ENCODE data around the gene MTG2. TPM values are rescaled to one million over a fixed set of nuclear protein-coding genes. Genes with fewer than 3 reads are reported as not detected.

MTG2 gene
- total and polyA plus RNA-seq, 2 of the 4 experiments (the other 2 are of a cell fraction), result 11.5 to 25.2 TPM

- H4K8ac ChIP-seq (ENCODE audit: low read depth in 2 of 2, low read length in 2 of 2), result no peak overlapping the region
- WGBS, 2 experiments (ENCODE audit: extremely low coverage in 2 of 2, insufficient read length in 1 of 2), result 96% methylated on average over 10 of the region's 20 CpGs; no CpG with 5 or more reads in 1 of the 2 experiments
- dilution Hi-C loops (cut with HindIII; ENCODE audit: low sequenced_read_pairs, unreplicated experiment), result no loop called here
- H2AK5ac ChIP-seq (ENCODE audit: low read depth, low read length), result 0 out of 2 replicates have a peak overlapping the region, but pooled peaks have one; percentile 15
- no peak overlapping the region for H2AFZ ChIP-seq (replicated peaks; ENCODE audit: low read length, poor library complexity)
- H4K5ac ChIP-seq (ENCODE audit: low read depth, low read length), result no peak overlapping the region
- H3K9me3 ChIP-seq (ENCODE audit: control insufficient read depth, insufficient read depth, low read length), result no peaks in the 10 kb centered on the region
- H3K4ac ChIP-seq (ENCODE audit: low read depth, low read length), result no peak overlapping the region; the same call in 1 of the 2 replicates
- H2BK15ac ChIP-seq (ENCODE audit: low read depth, low read length), result no peak overlapping the region
- in situ Hi-C loops (cut with MboI; ENCODE audit: low sequenced_read_pairs), result no loop called here
- no peak overlapping the region for H2BK20ac ChIP-seq (ENCODE audit: low read depth, low read length)
- H3K9me1 ChIP-seq (ENCODE audit: insufficient read depth, low read length), result peaks cover 43% of the 10 kb centered on the region
- peaks cover 87% of the 10 kb centered on the region for H4K20me1 ChIP-seq (ENCODE audit: insufficient read depth, low read length)
- no peak overlapping the region for H2BK5ac ChIP-seq (ENCODE audit: low read depth, low read length, poor library complexity, severe bottlenecking)
- H3K4me3 ChIP-seq (ENCODE audit: insufficient read depth, low read depth, low read length), result no peak overlapping the region
- intact Hi-C loops (cut with micrococcal nuclease), result no loop called here
- H3K79me1 ChIP-seq (ENCODE audit: low read depth in 1 of 2, low read length in 2 of 2), result peaks cover 22 to 92% of the 10 kb centered on the region in 2 experiments
- no peak overlapping the region for H4K91ac ChIP-seq (ENCODE audit: insufficient read depth, low read depth, low read length)
- H3K27ac ChIP-seq (ENCODE audit: insufficient read depth, low read length), result no peak overlapping the region
- CTCF ChIA-PET, result no interaction called here
- H3K9ac ChIP-seq (ENCODE audit: low read depth, low read length), result no peak overlapping the region
- H3K14ac ChIP-seq (replicated peaks; ENCODE audit: low read depth, low read length), result no peak overlapping the region
- peaks cover 11% of the 10 kb centered on the region for H3K4me1 ChIP-seq (ENCODE audit: control insufficient read depth, insufficient read depth, low read length)
- no TSS peak for BruUV-seq (replicated peaks)
- H3K18ac ChIP-seq (ENCODE audit: low read depth, low read length), result no peak overlapping the region
- ATAC-seq (ENCODE audit: low read depth) (no peak), DNase-seq (no peak)
- H3K36me3 ChIP-seq (ENCODE audit: control insufficient read depth, insufficient read depth, low read length), result peaks cover 15% of the 10 kb centered on the region
- POLR2A ChIA-PET (ENCODE audit: unreplicated experiment), result no interaction called here
- TF ChIP-seq ELK1 (IDR thresholded peaks at IDR 0.05; ENCODE audit: borderline replicate concordance, low read depth, low read length) (no peak), BHLHE40 (IDR thresholded peaks at IDR 0.05; ENCODE audit: low read depth, low read length) (no peak), RAD21 (IDR thresholded peaks at IDR 0.05; ENCODE audit: low read length) (no peak), POLR2A (IDR thresholded peaks at IDR 0.05; ENCODE audit: low read depth, low read length) (no peak), FOS (IDR thresholded peaks at IDR 0.05; ENCODE audit: low read depth, low read length) (no peak), NFE2L2 (IDR thresholded peaks at IDR 0.05; ENCODE audit: low read depth, low read length) (no peak), CHD1 (IDR thresholded peaks at IDR 0.05; ENCODE audit: low read depth, low read length) (no peak), USF2 (IDR thresholded peaks at IDR 0.05; ENCODE audit: low read depth, low read length) (no peak), MAZ (IDR thresholded peaks at IDR 0.05; ENCODE audit: borderline replicate concordance, low read depth, low read length) (no peak), CTCF (conservative IDR thresholded peaks at IDR 0.05; ENCODE audit: low read depth, low read length) (no peak), RCOR1 (IDR thresholded peaks at IDR 0.05; ENCODE audit: insufficient replicate concordance, low read length) (no peak), MXI1 (IDR thresholded peaks at IDR 0.05; ENCODE audit: borderline replicate concordance, low read depth, low read length) (no peak), CEBPB (IDR thresholded peaks at IDR 0.05; ENCODE audit: low read depth, low read length) (no peak), MAFK (IDR thresholded peaks at IDR 0.05; ENCODE audit: low read depth, low read length) (no peak)
- H2AK9ac ChIP-seq (replicated peaks; ENCODE audit: low read depth, low read length, poor library complexity), result no peak overlapping the region
- H3K27me3 ChIP-seq (ENCODE audit: control insufficient read depth, insufficient read depth, low read length), result no peaks in the 10 kb centered on the region
- no peak overlapping the region for H3K4me2 ChIP-seq (ENCODE audit: low read depth, low read length)
- H3K56ac ChIP-seq (ENCODE audit: extremely low read depth, insufficient read depth, low read length), result no peak overlapping the region
- H3K23ac ChIP-seq (ENCODE audit: low read depth, low read length), result no peak overlapping the region
- no peak overlapping the region for H2BK120ac ChIP-seq (ENCODE audit: low read depth, low read length)
These were observed 33.9 kb upstream of the MTG2 start for GRCh38 chr20:62148908-62149314.

All from IMR-90 (cell line).